CD4-positive, alpha-beta T cell (primary cell): ENCODE data around the gene DTL. TPM values are rescaled to one million over a fixed set of nuclear protein-coding genes. Genes with fewer than 3 reads are reported as not detected.

Experiments used
- ATAC-seq: fragments of 200-7000 bp; cut with Tn5 transposase; one replicate; pipeline ENCODE4 v1.10.0; 2022; ENCODE audit warnings: mild to moderate bottlenecking; ENCODE audit not compliant: poor library complexity
- CTCF ChIA-PET: fragments of 350-600 bp; sonication (Branson Sonifier 250); formaldehyde crosslinking; loops from one replicate; lab custom pipeline; 2021; ENCODE audit warnings: antibody characterized with exemption, inconsistent platforms; lab: Charles Lee
- POLR2A ChIA-PET: fragments of 350-600 bp; sonication (Branson Sonifier 250); formaldehyde crosslinking; loops from one replicate; lab custom pipeline; 2021; ENCODE audit warnings: antibody characterized with exemption, inconsistent platforms; lab: Charles Lee
- DNase-seq, 14 experiments: peaks; one replicate each; pipeline ENCODE4 v3.0.0-alpha.2; 2013 to 2020; ENCODE audit warnings: mixed read lengths in 2 of 14
- H3K27ac ChIP-seq, 2 donors: one replicate each; pipeline versions ENCODE4 v1.5.1 to v1.7.0; 2013; ENCODE audit warnings: low read length in 2 of 2, low read depth in 1 of 2, mild to moderate bottlenecking in 1 of 2
- H3K27me3 ChIP-seq, 2 experiments: 1 replicate in 1 of 2; 2 replicates in 1 of 2; pipeline versions ENCODE4 v1.6.1 to v1.7.0; 2013; ENCODE audit warnings: low read length in 2 of 2, control low read depth in 1 of 2, mild to moderate bottlenecking in 1 of 2, moderate library complexity in 1 of 2; ENCODE audit not compliant: insufficient read depth in 2 of 2, control insufficient read depth in 1 of 2
- H3K36me3 ChIP-seq: one replicate; pipeline ENCODE4 v1.6.1; 2013; ENCODE audit warnings: low read length, control low read depth; ENCODE audit not compliant: insufficient read depth
- H3K4me1 ChIP-seq: one replicate; pipeline ENCODE4 v1.6.1; 2013; ENCODE audit warnings: low read length, control low read depth; ENCODE audit not compliant: insufficient read depth
- H3K4me3 ChIP-seq: one replicate; pipeline ENCODE4 v1.5.1; 2013; ENCODE audit warnings: mild to moderate bottlenecking, low read length, moderate library complexity
- H3K9me3 ChIP-seq, 2 experiments: 1 replicate in 1 of 2; 2 replicates in 1 of 2; pipeline versions ENCODE4 v1.6.1 to v1.7.0; 2013; ENCODE audit warnings: low read length in 2 of 2, mild to moderate bottlenecking in 2 of 2, control low read depth in 1 of 2, moderate library complexity in 1 of 2; ENCODE audit not compliant: control insufficient read depth in 1 of 2, insufficient read depth in 1 of 2
- H3K27ac Mint-ChIP-seq: one replicate; pipeline ENCODE4 v1.8.0; 2020; ENCODE audit warnings: mixed read lengths
- H3K27me3 Mint-ChIP-seq: one replicate; pipeline ENCODE4 v1.8.0; 2021; ENCODE audit warnings: mixed read lengths
- H3K36me3 Mint-ChIP-seq: one replicate; pipeline ENCODE4 v1.8.0; 2021; ENCODE audit warnings: low read depth, mixed read lengths
- H3K4me1 Mint-ChIP-seq: one replicate; pipeline ENCODE4 v1.8.0; 2021; ENCODE audit warnings: low read depth, mixed read lengths
- H3K4me3 Mint-ChIP-seq: one replicate; pipeline ENCODE4 v1.8.0; 2020; ENCODE audit warnings: mild to moderate bottlenecking, mixed read lengths
- H3K9me3 Mint-ChIP-seq: one replicate; pipeline ENCODE4 v1.8.0; 2020; ENCODE audit warnings: mixed read lengths
- CTCF ChIP-seq: fragments of 200-600 bp; IDR thresholded peaks from one replicate; pipeline ENCODE4 v1.8.0; 2022; ENCODE audit warnings: antibody characterized with exemption, mild to moderate bottlenecking
- intact Hi-C, 2 experiments: fragments of 100-400 bp; cut with DNase I in 1 of 2; cut with micrococcal nuclease in 1 of 2; formaldehyde crosslinking; loops; one replicate each; pipeline versions ENCODE4 v1.15.1 to v1.9.0; 2023 to 2025; cut with DNase I, micrococcal nuclease
- total RNA-seq, 174 experiments: library from RNA in 2 of 174; stranded (reverse) in 2 of 174; gene quantifications; one replicate each; pipeline ENCODE4 v1.2.3 and lab custom pipeline; 2021 to 2026

The DTL gene
- total RNA-seq, 2 experiments from 2014 or later, result 0.49 to 0.64 TPM

GRCh38 chr1:212127221-212127620 lies 91.7 kb downstream of the DTL start:
- Histone ChIP-seq H3K27me3 (no peaks in the 10 kb centered on the region), H3K36me3 (no peaks in the 10 kb centered on the region), H3K9me3 (no peaks in the 10 kb centered on the region), H3K4me3 (no peak overlapping the region), H3K4me1 (peaks cover 9% of the 10 kb centered on the region), H3K27ac (no peak overlapping the region)
- ChIA-PET CTCF (interaction anchor here (0.7 kb wide), 1 partner anchor 96 kb away, joined by 4 read pairs; no protein-coding TSS in a partner anchor), POLR2A (no interaction called here)
- no peak for TF ChIP-seq CTCF
- H3K27ac Mint-ChIP-seq, result no peak overlapping the region
- peaks cover 5% of the 10 kb centered on the region for H3K4me1 Mint-ChIP-seq
- H3K27me3 Mint-ChIP-seq, result no peaks in the 10 kb centered on the region
- H3K9me3 Mint-ChIP-seq, result no peaks in the 10 kb centered on the region
- no peak overlapping the region for H3K4me3 Mint-ChIP-seq
- DNase-seq (no peak), ATAC-seq (no peak)
- intact Hi-C loops, result no loop called here
- H3K36me3 Mint-ChIP-seq, result no peaks in the 10 kb centered on the region

- Histone ChIP-seq H3K36me3 (no peaks in the 10 kb centered on the region), H3K4me3 (no peak overlapping the region), H3K27me3 (no peaks in the 10 kb centered on the region), H3K27ac (no peak overlapping the region), H3K9me3 (no peaks in the 10 kb centered on the region), H3K4me1 (peaks cover 6% of the 10 kb centered on the region)
- no peak for TF ChIP-seq CTCF
- Mint-ChIP-seq H3K4me3 (no peak overlapping the region), H3K4me1 (peaks cover 5% of the 10 kb centered on the region), H3K36me3 (no peaks in the 10 kb centered on the region), H3K27ac (no peak overlapping the region), H3K27me3 (no peaks in the 10 kb centered on the region), H3K9me3 (no peaks in the 10 kb centered on the region)
- ATAC-seq, result no peak
- POLR2A ChIA-PET, result no interaction called here
- intact Hi-C loops, result no loop called here
- CTCF ChIA-PET, result interaction anchor here (0.9 kb wide), 1 partner anchor 349 kb away, joined by 3 read pairs; no protein-coding TSS in a partner anchor
- DNase-seq, result no peak
Observed at GRCh38 chr1:212129781-212130180, 94.2 kb downstream of the DTL start.

- Mint-ChIP-seq H3K27ac (no peak overlapping the region), H3K9me3 (no peaks in the 10 kb centered on the region), H3K36me3 (no peaks in the 10 kb centered on the region), H3K27me3 (no peaks in the 10 kb centered on the region), H3K4me1 (no peaks in the 10 kb centered on the region), H3K4me3 (no peak overlapping the region)
- intact Hi-C loops, result no loop called here
- Histone ChIP-seq H3K9me3 (no peaks in the 10 kb centered on the region), H3K36me3 (no peaks in the 10 kb centered on the region), H3K4me1 (no peaks in the 10 kb centered on the region), H3K4me3 (no peak overlapping the region), H3K27ac (no peak overlapping the region), H3K27me3 (no peaks in the 10 kb centered on the region)
- ATAC-seq (no peak), DNase-seq (peak in 1 of 14 experiments; percentile 9)
- no peak for TF ChIP-seq CTCF
- ChIA-PET CTCF (interaction anchor here (1.0 kb wide), 1 partner anchor 809 kb away, joined by 3 read pairs; no protein-coding TSS in a partner anchor), POLR2A (interaction anchor here (1.0 kb wide), 1 partner anchor 30 kb away, joined by 3 read pairs; no protein-coding TSS in a partner anchor)
Observed at GRCh38 chr1:212132025-212132424, 96.5 kb downstream of the DTL start.
